HEK293 (cell line): ENCODE measurements around the gene FBXL15.

Source experiments
- CTCF ChIA-PET: fragments of 350-600 bp; formaldehyde crosslinking; extraction: SDS; loops from one replicate; lab custom pipeline; 2021; ENCODE audit warnings: antibody characterized with exemption; lab: Yijun Ruan, JAX
- POLR2A ChIA-PET: fragments of 300-600 bp; formaldehyde crosslinking; extraction: SDS; loops from one replicate; lab custom pipeline; 2020; ENCODE audit warnings: antibody characterized with exemption, inconsistent platforms; lab: Yijun Ruan, JAX
- H3K27ac ChIP-seq: fragments of 200-500 bp; sonication (Bioruptor generic); 2 replicates; pipeline ENCODE4 v1.5.1; 2014; ENCODE audit warnings: low read depth, low read length, control low read depth, inconsistent platforms; ENCODE audit errors: extremely low read depth
- H3K36me3 ChIP-seq, 2 experiments: fragments of 200-500 bp in 1 of 2; sonication (Bioruptor generic) in 1 of 2; 1 replicate in 1 of 2; 2 replicates in 1 of 2; pipeline ENCODE4 v1.5.1; 2014 to 2017; ENCODE audit warnings: inconsistent platforms in 2 of 2, low read length in 2 of 2; ENCODE audit not compliant: control insufficient read depth in 2 of 2, insufficient read depth in 1 of 2
- H3K4me1 ChIP-seq: fragments of 200-500 bp; sonication (Bioruptor generic); 2 replicates; pipeline ENCODE4 v1.5.1; 2014; ENCODE audit warnings: mild to moderate bottlenecking, low read length, inconsistent platforms; ENCODE audit not compliant: control insufficient read depth, insufficient read depth
- H3K4me3 ChIP-seq: 2 replicates; pipeline ENCODE4 v1.5.1; 2011; ENCODE audit warnings: low read depth, mild to moderate bottlenecking, control low read depth, low read length, moderate library complexity
- H3K9me3 ChIP-seq: fragments of 200-500 bp; sonication (Bioruptor generic); 2 replicates; pipeline ENCODE4 v1.5.1; 2014; ENCODE audit warnings: low read depth, low read length, inconsistent platforms; ENCODE audit not compliant: control insufficient read depth, insufficient read depth
- SCRT1 ChIP-seq: fragments of 450-650 bp; formaldehyde crosslinking; IDR thresholded peaks from 2 replicates; pipeline ENCODE4 v1.5.1; 2016; ENCODE audit warnings: missing biosample characterization, missing genetic modification characterization, borderline replicate concordance
- ZBTB1 ChIP-seq: fragments of 450-650 bp; formaldehyde crosslinking; IDR thresholded peaks from 2 replicates; pipeline ENCODE4 v1.5.1; 2016; ENCODE audit warnings: missing biosample characterization, missing genetic modification characterization
- ZFP37 ChIP-seq: fragments of 450-650 bp; formaldehyde crosslinking; IDR thresholded peaks from 2 replicates; pipeline ENCODE4 v1.5.1; 2016; ENCODE audit warnings: missing biosample characterization, missing genetic modification characterization
- ZNF133 ChIP-seq: fragments of 450-650 bp; formaldehyde crosslinking; IDR thresholded peaks from 2 replicates; pipeline ENCODE4 v1.5.1; 2016; ENCODE audit warnings: missing biosample characterization, missing genetic modification characterization
- ZNF211 ChIP-seq: fragments of 450-650 bp; formaldehyde crosslinking; IDR thresholded peaks from 2 replicates; pipeline ENCODE4 v1.5.1; 2016; ENCODE audit warnings: low read depth, missing biosample characterization, missing genetic modification characterization
- ZNF23 ChIP-seq: fragments of 450-650 bp; formaldehyde crosslinking; IDR thresholded peaks from 2 replicates; pipeline ENCODE4 v1.5.1; 2016; ENCODE audit warnings: missing biosample characterization, missing genetic modification characterization, borderline replicate concordance
- ZNF354C ChIP-seq: fragments of 450-650 bp; formaldehyde crosslinking; IDR thresholded peaks from 2 replicates; pipeline ENCODE4 v1.5.1; 2016; ENCODE audit warnings: missing biosample characterization, missing genetic modification characterization, low read depth, borderline replicate concordance
- ZNF623 ChIP-seq: fragments of 450-650 bp; formaldehyde crosslinking; IDR thresholded peaks from 2 replicates; pipeline ENCODE4 v1.5.1; 2016; ENCODE audit warnings: missing biosample characterization, missing genetic modification characterization
- ZNF768 ChIP-seq: fragments of 450-650 bp; formaldehyde crosslinking; IDR thresholded peaks from 2 replicates; pipeline ENCODE4 v1.5.1; 2018; ENCODE audit warnings: missing biosample characterization, mild to moderate bottlenecking, missing genetic modification characterization
- TF ChIP-seq, protein P1 (sequence below): fragments of 450-650 bp; formaldehyde crosslinking; IDR thresholded peaks from 2 replicates; pipeline ENCODE4 v1.5.1; 2016; ENCODE audit warnings: missing biosample characterization, missing genetic modification characterization
- TF ChIP-seq, protein P2 (sequence below): fragments of 450-650 bp; formaldehyde crosslinking; IDR thresholded peaks from 2 replicates; pipeline ENCODE4 v1.5.1; 2016; ENCODE audit warnings: missing biosample characterization, missing genetic modification characterization
- TF ChIP-seq, protein P3 (sequence below): fragments of 450-650 bp; formaldehyde crosslinking; IDR thresholded peaks from 2 replicates; pipeline ENCODE4 v1.5.0; 2017; ENCODE audit warnings: missing biosample characterization, missing genetic modification characterization, borderline replicate concordance

FBXL15 gene

DNA sequence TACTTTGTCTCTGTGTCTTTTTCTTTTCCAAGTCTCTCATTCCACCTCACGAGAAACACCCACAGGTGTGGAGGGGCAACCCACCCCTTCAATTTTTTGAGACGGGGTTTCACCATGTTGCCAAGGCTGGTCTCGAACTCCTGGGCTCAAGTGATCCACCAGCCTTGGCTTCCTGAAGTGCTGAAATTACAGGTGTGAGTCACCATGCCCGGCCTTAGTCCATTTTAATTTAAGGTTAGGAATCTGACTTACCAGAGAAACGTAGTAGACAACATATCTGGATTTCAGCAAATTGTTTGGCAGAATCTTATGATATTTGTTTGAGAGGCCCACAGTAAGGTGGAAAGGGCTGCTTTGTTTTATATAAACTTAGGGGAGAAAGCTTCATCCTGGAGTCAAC lies 28.3 kb upstream of the FBXL15 start:
- peaks cover 5% of the 10 kb centered on the region; the same call in 1 of the 2 replicates for H3K4me1 ChIP-seq
- TF ChIP-seq ZNF768, result no peak
- TF ChIP-seq ZNF133 (tag by site-specific recombination), result no peak
- TF ChIP-seq, protein P1, sequence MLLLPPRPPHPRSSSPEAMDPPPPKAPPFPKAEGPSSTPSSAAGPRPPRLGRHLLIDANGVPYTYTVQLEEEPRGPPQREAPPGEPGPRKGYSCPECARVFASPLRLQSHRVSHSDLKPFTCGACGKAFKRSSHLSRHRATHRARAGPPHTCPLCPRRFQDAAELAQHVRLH (tag by site-specific recombination), result no peak
- TF ChIP-seq ZBTB1, result no peak
- TF ChIP-seq ZNF354C (tag by site-specific recombination), result no peak
- no peak for TF ChIP-seq ZNF23 (tag by site-specific recombination)
- TF ChIP-seq, protein P2, sequence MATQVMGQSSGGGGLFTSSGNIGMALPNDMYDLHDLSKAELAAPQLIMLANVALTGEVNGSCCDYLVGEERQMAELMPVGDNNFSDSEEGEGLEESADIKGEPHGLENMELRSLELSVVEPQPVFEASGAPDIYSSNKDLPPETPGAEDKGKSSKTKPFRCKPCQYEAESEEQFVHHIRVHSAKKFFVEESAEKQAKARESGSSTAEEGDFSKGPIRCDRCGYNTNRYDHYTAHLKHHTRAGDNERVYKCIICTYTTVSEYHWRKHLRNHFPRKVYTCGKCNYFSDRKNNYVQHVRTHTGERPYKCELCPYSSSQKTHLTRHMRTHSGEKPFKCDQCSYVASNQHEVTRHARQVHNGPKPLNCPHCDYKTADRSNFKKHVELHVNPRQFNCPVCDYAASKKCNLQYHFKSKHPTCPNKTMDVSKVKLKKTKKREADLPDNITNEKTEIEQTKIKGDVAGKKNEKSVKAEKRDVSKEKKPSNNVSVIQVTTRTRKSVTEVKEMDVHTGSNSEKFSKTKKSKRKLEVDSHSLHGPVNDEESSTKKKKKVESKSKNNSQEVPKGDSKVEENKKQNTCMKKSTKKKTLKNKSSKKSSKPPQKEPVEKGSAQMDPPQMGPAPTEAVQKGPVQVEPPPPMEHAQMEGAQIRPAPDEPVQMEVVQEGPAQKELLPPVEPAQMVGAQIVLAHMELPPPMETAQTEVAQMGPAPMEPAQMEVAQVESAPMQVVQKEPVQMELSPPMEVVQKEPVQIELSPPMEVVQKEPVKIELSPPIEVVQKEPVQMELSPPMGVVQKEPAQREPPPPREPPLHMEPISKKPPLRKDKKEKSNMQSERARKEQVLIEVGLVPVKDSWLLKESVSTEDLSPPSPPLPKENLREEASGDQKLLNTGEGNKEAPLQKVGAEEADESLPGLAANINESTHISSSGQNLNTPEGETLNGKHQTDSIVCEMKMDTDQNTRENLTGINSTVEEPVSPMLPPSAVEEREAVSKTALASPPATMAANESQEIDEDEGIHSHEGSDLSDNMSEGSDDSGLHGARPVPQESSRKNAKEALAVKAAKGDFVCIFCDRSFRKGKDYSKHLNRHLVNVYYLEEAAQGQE (tag by site-specific recombination), result no peak
- no peak for TF ChIP-seq ZNF211
- TF ChIP-seq SCRT1 (tag by site-specific recombination), result no peak
- no peak overlapping the region for H3K4me3 ChIP-seq
- POLR2A ChIA-PET, result interaction anchor here (0.5 kb wide), 1 partner anchor 26 kb away, joined by 5 read pairs; no protein-coding TSS in a partner anchor
- CTCF ChIA-PET, result interaction anchor here (0.7 to 3.4 kb wide), 7 partner anchors 9 to 191 kb away, joined by 3 to 41 read pairs (median 18); no protein-coding TSS in a partner anchor
- no peak overlapping the region for H3K27ac ChIP-seq
- no peaks in the 10 kb centered on the region for H3K9me3 ChIP-seq
- H3K36me3 ChIP-seq, result peaks cover 0 to 4% of the 10 kb centered on the region in 2 experiments; a peak in 1 of 3 replicates

DNA sequence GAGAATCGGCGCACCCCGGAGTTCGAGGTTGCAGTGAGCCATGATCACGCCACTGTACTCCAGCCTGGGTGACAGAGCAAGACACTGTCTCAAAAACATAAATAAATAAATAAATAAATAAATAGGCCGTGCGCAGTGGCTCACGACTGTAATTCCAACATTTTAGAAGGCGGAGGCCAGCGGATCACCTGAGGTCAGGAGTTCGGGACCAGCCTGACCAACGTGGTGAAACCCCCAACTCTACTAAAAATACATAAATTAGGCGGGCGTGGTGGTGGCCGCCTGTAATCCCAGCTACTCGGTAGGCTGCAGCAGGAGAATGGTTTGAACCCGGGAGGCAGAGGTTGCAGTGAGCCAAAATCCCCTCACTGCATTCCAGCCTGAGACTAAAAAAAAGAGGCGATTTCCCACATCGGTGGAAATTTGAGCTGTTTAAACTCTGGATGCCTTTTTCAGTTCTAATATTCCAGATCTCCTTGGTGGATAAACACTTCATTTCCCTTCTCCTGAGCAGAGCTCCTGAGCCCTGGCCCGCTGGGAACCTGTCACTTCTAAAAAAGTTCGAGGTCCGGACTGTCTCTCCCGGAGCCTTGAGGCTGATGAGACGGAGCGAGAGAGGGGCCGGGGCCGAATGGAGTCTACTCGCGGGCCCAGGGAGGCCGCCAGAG lies 27.1 kb upstream of the FBXL15 start:
- ChIA-PET POLR2A (interaction anchor here (1.1 to 2.4 kb wide), 3 partner anchors 27 to 85 kb away, joined by 3 to 8 read pairs (median 5); partner anchors contain the start of genes CUEDC2 and FBXL15), CTCF (interaction anchor here (0.6 to 4.5 kb wide), 33 partner anchors 10 to 1072 kb away, joined by 3 to 57 read pairs (median 4); partner anchors contain the start of genes CUEDC2 and FBXL15)

More for the DNA sequence above, 27.1 kb upstream of the FBXL15 start:
- Histone ChIP-seq H3K27ac (no peak overlapping the region; the same call in 1 of the 2 replicates), H3K4me3 (peak overlapping the region; percentile 58)
- no peak for TF ChIP-seq ZFP37
- TF ChIP-seq, protein P3, sequence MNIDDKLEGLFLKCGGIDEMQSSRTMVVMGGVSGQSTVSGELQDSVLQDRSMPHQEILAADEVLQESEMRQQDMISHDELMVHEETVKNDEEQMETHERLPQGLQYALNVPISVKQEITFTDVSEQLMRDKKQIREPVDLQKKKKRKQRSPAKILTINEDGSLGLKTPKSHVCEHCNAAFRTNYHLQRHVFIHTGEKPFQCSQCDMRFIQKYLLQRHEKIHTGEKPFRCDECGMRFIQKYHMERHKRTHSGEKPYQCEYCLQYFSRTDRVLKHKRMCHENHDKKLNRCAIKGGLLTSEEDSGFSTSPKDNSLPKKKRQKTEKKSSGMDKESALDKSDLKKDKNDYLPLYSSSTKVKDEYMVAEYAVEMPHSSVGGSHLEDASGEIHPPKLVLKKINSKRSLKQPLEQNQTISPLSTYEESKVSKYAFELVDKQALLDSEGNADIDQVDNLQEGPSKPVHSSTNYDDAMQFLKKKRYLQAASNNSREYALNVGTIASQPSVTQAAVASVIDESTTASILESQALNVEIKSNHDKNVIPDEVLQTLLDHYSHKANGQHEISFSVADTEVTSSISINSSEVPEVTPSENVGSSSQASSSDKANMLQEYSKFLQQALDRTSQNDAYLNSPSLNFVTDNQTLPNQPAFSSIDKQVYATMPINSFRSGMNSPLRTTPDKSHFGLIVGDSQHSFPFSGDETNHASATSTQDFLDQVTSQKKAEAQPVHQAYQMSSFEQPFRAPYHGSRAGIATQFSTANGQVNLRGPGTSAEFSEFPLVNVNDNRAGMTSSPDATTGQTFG, result no peak
- 0 out of 2 replicates have a peak, but pooled peaks have one; percentile 6 for TF ChIP-seq ZNF623 (tag by site-specific recombination)
- TF ChIP-seq, all 188 proteins: peak for 1
- Histone ChIP-seq H3K9me3 (no peaks in the 10 kb centered on the region), H3K36me3 (peaks cover 0 to 11% of the 10 kb centered on the region in 2 experiments; a peak in 1 of 3 replicates), H3K4me1 (peaks cover 5% of the 10 kb centered on the region; the same call in 1 of the 2 replicates)
